ENCODE data around the gene THSD4. TPM values are rescaled to one million over a fixed set of nuclear protein-coding genes. Genes with fewer than 3 reads are reported as not detected.
"Not testable (repeated sequence)": the region's sequence is repeated elsewhere in the genome, so short reads cannot be mapped to it uniquely, and the experiment has no call there.

THSD4 gene
- polyA plus RNA-seq, 3 donors: 30.2 to 36.6 (median 36.3) TPM

DNA sequence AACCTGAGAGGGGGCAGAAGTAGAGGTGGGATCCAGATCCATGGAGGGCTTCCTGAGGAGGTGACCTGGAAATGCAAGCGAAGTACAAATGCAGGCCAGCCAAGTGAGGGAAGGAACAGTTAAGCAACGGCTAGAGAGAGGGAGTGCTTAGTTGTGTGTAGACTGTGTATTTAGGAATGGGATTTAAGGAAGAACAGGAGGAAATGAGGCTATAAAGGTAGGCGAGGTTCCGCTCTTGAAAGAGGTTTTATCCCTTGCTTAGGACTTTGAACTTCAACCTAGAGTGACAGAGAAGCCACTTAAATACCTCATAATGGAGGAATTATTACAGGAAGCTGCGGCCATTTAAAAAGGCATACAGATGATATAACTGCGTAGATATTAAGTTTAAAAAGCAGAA is 295.1 kb downstream of the THSD4 start:
- DNase-seq (ENCODE audit: extremely low read depth in 1 of 11, low read depth in 9 of 11, low spot score in 4 of 11): no peak

DNA sequence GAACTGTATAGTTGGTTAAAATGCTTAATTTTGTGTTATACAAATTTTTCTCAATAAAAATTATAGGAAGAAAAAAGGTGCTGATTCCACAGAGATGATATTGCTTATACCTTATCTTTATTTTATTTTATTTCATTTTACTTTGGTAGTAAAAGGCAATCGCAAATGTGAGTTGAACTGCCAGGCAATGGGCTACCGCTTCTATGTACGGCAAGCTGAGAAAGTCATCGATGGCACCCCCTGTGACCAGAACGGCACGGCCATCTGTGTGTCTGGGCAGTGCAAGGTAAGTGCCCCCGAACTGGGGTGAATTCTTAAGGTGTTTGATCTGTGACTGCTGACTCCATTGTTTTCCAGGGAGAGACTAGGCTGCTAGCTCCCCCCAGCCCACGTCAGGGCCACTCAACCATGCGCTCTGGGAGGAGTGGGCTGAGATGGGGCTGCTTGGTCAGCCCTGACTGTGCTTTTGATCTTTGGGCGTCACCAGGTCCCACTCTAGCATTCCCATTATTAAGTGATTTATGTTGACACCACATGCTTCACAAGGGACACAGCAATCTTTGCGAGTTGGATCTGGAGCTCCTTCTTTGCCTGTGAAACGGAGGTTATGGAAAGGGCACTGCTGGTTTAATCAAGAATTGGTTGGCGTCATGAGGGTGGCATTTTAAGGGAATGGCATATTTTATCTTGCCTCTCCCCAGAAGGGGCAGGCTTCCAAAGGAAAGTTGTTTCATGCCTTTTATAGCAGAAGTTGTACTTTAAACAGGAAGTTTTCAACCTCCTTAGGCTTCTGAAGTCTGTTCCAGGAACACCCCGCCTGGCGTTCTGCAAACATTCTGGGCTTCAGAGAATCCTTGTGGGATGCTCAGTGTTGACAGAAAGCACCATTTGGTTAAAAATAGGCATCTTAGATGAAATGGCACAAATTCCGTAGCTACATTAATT is 296.5 kb downstream of the THSD4 start:
- DNase-seq (ENCODE audit: extremely low read depth in 1 of 11, low read depth in 9 of 11, low spot score in 4 of 11): peak; percentile 61 to 90 (median 73)

DNA sequence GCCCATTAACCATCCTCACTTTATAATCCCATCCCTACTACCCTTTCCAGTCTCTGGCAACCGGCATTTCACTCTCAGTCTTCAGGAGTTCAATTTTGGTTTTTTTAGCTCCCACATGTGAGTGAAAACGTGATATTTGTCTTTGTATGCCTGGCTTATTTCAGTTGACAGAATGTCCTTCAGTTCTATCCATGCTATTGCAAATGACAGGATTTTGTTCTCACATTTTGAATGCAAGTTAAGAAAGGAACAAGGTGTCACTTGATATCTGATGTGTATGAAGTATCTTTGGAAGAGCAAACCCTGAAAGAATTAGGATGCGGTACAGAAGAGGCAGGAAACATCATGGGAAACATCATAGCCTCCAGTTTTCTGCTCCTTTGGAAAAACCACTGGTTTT is 298.1 kb downstream of the THSD4 start:
- DNase-seq (ENCODE audit: extremely low read depth in 1 of 11, low read depth in 9 of 11, low spot score in 4 of 11): no peak

DNA sequence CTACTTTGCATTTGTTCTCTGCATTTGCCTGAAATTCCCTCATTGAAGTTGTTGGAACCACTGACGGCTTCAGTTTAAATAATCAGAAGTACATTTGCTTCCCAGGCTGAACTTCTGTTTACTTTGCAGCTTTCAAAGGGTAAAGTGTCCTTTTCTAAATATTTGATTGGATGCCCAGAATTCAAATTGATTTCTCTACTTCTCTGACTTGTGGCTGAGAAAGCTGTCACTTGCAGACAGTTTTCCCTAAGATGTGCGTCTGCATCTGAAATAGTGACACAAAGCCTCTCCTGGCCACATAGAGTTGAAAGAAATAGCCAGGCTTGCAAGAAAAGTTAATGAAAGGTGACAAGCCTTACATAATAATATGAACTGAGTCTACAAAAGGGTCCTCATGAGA is 299.6 kb downstream of the THSD4 start:
- no peak for DNase-seq (ENCODE audit: extremely low read depth in 1 of 11, low read depth in 9 of 11, low spot score in 4 of 11)

DNA sequence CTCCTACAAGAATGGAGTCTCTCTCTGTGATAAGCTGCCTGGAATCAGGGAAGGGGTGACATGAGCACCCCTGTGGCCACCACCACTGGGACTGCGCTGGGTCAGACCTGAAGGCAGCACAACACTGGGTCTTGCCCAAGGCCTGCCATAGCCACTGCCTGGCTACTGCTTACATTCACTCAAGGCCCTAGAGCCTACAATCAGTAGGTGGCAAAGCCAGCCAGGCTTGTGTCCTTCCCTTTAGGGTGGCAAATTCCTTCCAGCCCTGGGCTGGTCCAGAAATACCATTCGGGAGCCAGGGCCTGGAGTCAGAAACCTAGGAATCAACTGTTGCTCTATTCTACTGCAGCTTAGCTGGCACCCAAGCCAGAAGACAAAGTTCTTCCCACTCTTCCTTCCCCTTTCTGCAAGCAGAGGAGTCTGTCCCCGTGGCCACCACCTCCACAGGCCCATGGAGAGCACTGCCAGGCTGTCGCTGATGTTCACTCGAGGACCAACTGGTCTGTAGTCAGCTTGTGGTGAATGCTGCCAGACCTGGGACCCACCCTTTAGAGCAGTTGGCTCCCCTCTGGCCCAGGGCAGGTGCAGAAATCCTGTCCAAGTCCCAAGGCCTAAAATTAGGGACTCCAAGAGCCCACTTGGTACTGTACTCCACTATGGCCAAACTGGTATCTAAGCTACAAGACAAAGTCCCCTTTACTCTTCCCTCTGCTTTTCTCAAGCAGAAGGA is 307.4 kb downstream of the THSD4 start:
- no peak for DNase-seq (ENCODE audit: extremely low read depth in 1 of 11, low read depth in 9 of 11, low spot score in 4 of 11)

DNA sequence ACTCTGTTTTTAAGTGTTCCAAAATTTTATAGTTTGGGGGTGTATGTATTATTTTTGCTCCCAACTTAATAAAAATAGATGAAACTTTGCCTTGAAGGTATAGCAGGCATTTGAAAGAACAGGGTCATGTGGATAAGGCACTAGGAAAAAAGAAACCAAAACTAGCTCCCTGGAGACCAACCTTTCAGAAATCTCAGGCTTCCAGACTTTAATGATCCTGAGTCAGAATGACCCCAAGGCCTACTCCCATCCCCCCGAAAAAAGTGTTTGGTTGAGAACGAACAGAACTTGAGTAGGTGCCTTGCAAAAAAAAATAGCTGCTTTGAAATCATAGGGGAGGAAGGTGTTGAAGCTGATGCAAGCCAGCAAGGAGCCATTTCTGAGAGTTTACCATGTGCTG is 309.5 kb downstream of the THSD4 start:
- no peak for DNase-seq (ENCODE audit: extremely low read depth in 1 of 11, low read depth in 9 of 11, low spot score in 4 of 11)

DNA sequence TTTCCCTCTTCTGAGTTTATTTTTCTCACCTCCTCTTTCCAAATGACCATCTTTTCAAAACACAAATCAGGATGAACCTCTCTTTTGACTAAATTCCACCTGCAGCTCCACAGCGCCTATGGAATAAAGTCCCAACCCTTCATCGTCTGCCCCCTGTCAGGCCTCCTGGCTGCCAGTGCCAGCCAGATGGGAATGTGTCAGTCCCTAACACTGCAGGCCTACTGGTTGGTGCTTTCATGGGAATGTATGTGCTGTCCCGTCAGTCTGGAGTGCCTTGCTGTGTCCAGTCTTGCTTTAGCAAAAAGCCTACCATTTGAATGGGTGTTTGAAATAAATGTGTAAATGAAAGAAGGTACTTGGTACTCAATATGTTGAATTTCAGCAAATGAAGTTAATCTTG is 310.1 kb downstream of the THSD4 start:
- no peak for DNase-seq (ENCODE audit: extremely low read depth in 1 of 11, low read depth in 9 of 11, low spot score in 4 of 11)

DNA sequence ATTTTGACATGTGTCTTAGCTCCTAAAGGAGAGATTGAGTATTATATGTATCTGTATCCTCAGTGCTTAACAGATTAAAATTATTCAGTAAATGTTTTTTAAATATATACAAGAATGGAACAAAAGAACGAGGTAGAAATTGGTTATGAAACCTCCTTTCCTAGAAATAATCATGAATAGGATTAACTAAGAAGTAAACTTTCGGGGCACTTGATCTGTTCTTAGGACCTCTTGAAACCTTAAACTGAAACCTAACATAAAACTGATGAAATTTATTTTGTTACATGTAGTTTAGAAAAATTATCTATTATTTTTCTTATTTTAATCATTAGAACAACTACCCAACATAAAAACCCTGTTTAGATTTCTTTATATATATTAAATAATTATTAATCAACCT is 311.5 kb downstream of the THSD4 start:
- no peak for DNase-seq (ENCODE audit: extremely low read depth in 1 of 11, low read depth in 9 of 11, low spot score in 4 of 11)

DNA sequence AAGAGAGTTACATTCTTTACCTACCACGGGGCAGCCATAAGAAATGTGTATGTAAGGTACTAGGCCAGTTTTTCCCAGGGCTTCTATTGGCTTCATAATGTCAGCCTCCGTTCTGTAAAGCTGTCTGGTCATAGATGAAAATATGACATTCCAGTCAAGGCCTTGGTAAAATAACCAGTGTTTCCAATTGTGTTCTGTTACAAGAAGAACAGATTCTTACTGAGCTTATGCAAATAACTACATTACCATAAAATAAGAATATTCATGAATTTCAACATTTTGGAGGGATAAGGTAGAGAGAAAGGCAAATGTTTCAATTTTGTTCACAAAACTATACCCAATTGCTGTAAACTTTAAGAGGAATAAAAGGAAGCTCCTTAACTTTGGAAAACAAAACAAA is 315.5 kb downstream of the THSD4 start:
- no peak for DNase-seq (ENCODE audit: extremely low read depth in 1 of 11, low read depth in 9 of 11, low spot score in 4 of 11)

DNA sequence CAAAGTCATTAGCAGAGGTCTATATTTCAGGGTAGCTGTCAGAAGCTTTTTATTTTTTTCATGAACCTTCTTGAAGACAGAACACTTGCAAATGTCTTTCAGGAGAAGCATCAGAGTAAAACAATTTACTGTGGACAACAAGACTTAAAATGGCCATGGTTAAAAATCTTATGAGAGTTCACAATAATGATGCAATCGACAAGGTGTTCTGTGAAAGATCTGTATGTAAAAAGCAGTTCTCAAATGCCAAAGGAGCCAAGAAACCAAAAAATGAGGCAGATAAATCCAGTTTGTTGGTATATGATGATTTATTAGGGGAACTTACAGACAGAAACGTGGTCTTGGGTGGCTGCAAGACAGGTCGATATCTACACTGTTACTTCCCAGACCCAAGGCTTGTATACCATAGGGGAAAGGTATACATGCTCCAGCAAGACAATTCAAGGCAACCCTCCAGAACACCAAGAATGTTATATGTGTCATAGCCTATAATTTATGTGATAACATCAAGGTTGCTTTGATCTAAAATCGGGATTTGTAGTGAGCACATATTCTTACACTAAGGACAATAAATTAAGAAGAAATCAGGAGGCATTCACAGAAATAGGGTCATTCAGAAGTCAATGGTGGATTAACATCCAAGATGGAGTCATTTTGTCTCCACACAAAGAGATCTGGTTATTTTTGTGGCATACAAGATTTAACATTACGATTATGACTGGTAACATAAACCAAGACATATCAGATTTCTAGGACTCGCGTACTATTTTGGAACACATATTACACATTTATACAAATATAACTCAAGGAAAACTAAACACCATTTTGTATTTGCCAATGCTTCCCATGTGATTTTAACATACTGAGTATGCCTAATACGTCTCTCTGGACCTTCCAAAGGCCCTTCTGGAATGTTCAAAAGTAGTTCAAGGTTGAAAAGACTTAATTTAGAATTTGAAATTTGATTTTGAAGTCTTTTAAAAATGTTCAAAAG is 316.4 kb downstream of the THSD4 start:
- no peak for DNase-seq (ENCODE audit: extremely low read depth in 1 of 11, low read depth in 9 of 11, low spot score in 4 of 11)

DNA sequence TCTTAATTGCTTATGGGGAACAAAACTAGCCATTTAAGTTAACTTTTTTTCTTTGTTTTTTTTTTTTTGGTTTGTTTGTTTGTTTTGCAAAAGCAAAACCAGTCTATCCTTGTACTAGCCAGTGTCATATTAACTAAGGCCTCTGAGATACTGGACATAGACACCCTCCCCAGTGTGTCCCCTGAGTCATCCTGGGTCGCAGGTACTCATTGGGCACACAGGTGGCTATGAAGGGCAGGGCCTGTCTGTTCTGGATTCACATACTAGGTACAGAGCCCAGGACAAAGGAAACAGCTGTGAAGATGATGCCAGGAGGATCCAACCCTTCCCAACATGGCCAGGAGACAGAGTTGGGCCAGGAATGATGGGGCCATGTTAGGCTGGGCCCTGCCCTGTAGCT is 318.1 kb downstream of the THSD4 start:
- DNase-seq (ENCODE audit: extremely low read depth in 1 of 11, low read depth in 9 of 11, low spot score in 4 of 11): no peak

DNA sequence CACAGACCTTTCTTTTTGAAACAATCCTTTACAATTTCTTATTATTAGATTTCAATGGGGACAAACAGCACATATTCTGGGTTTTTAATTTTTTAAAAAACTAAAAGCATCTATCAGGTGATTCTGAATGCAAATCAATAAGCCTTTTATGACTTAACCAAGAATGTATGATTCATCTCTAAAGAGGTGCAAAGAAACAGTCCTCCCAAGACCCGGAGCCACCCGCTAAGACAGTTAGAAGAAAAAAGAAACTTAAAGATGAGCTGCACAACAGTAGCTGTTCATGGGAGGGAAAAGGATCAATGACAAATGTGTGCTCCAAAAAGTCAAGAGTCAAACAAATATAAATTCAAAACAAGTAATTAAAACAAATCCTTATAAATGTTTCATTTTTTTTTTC is 319.5 kb downstream of the THSD4 start:
- no peak for DNase-seq (ENCODE audit: extremely low read depth in 1 of 11, low read depth in 9 of 11, low spot score in 4 of 11)

DNA sequence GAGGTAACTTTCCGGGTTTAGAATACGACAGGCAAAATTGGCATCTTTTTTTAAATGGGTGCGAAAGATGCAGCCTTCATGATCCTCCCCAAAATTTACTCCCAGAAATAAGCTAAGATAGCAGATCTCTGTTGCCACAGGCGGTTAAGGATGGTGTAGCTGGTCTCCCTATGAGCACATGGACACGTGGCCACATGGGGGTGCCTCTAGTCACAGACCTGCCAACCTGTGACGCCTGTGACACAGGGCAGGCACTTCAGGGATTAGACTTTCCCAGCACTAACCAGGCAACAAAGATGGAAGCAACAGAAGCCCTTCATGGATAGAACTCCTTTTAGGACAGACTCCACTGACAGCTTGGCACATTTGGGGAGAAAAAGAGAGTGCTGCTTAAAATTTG is 320.3 kb downstream of the THSD4 start:
- no peak for DNase-seq (ENCODE audit: extremely low read depth in 1 of 11, low read depth in 9 of 11, low spot score in 4 of 11)

DNA sequence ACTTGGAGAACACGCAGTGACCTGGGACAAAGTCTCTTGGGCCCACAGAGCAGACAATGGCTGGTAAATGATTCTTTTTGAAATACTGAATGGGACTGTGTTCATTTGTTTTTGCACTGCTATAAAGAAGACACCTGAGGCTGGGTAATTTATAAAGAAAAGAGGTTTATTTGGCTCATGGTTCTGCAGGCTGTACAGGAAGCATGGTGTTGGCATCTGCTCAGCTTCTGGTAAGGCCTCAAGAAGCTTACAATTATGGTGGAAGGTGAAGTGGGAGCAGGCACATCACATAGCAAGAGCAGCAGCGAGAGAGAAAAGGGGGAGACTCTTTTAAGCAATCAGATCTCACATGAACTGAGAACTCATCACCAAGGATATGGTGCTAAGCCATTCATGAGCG is 321.6 kb downstream of the THSD4 start:
- DNase-seq (ENCODE audit: extremely low read depth in 1 of 11, low read depth in 9 of 11, low spot score in 4 of 11): no peak

DNA sequence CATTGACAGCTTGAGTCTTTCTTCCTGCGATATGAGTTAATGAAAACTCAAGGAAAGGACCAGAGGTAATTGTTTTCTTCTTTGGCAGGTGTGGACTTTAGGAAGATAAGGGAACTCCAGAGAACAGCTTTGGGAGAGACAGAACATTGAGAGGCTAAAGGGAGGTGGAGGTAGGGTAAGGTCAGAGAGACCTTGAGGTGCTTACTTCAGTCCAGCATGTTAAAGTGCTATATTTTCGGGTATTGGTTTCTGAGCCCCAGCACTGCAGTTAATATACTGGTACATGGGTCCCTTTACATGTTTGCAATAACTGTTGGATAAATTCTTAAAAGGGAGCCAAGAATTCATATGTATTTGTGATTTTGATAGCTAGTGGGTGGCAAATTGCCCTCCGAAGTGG is 322.1 kb downstream of the THSD4 start:
- no peak for DNase-seq (ENCODE audit: extremely low read depth in 1 of 11, low read depth in 9 of 11, low spot score in 4 of 11)

DNA sequence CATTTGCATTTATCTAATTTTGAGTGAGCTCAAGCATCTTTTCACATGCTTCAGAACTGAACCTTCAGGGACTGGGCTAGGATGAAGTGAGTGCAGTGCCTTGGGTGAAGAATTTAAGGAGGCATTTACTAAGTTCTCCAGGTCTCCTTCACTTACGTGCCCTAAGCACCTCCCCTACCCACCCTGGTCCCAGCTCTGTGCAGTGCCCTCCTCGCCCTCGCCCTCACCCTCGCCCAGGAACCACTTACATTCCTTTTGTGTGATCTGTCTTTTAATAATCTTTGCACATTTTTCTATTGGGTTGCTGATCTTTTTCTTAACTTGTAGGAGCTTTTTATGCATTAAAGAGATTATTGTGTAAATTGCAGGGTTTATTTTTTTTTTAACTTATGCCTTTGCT is 322.6 kb downstream of the THSD4 start:
- DNase-seq (ENCODE audit: extremely low read depth in 1 of 11, low read depth in 9 of 11, low spot score in 4 of 11): no peak

DNA sequence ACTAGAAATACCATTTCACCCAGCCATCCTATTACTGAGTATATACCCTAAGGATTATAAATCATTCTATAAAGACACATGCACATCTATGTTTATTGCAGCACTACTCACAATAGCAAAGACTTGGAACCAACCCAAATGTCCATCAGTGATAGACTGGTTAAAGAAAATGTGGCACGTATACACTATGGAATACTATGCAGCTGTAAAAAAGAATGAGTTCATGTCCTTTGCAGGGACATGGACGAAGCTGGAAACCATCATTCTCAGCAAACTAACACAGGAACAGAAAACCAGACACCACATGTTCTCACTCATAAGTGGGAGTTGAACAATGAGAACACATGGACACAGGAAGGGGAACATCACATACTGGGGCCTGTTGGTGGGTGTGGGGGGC is 324.2 kb downstream of the THSD4 start:
- DNase-seq (ENCODE audit: extremely low read depth in 1 of 11, low read depth in 9 of 11, low spot score in 4 of 11): not testable (repeated sequence)

DNA sequence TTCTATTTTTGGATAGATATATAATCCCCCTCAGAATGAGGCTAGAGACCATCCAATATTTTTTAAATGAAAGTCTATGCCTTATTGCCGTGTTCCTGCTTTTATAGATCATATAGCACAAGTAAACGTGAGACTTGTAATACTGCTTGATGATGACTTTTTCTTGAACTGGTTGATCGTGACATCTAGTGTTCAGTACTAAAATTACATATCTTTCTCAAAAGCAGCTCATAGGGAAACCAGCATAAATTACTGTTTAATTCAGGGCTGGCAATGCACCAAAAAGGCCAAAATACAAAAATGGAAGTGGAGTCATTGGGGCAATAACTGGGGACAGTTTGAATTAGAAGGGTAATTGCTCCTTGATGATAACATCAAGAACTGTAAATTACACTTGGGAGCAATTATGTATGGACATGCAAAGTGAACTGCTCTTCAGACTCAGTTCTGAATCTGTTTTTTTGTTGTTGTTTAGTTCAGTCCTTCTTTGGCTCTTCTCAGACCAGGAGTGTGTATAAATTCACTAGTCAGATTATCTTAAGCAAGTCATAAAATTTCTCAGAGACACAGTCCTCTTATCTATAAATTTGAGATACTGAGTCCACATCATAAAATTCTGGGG is 325.3 kb downstream of the THSD4 start:
- DNase-seq (ENCODE audit: extremely low read depth in 1 of 11, low read depth in 9 of 11, low spot score in 4 of 11): peak in 10 of 11 donors; percentile 24 to 71 (median 53)

DNA sequence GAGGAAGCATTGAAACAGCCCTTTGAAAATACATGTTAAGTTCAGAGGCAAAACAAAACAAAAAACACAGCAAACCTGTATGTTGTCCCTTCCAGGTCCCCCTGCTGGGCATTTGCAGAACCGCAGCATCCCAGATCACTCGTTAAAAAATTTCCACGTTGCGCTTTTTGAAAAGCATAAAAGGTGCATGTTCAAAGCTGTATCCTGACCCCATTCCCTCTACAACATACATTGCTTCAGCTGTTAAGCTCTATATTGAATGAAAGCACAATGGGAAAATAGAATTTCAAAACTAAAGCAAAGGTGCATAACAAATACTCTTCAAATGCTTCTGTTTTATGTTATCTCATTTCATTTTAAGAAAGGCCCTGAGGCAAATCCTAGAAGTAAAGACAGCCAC is 328.3 kb downstream of the THSD4 start:
- peak in 5 of 11 donors; percentile 33 to 47 (median 39) for DNase-seq (ENCODE audit: extremely low read depth in 1 of 11, low read depth in 9 of 11, low spot score in 4 of 11)

All from renal cortex interstitium (tissue), 11 donors.